Panc1 (cell line): ENCODE results near the gene OPTC. TPM values are rescaled to one million over a fixed set of nuclear protein-coding genes. Genes with fewer than 3 reads are reported as not detected.

Source experiments
- ATAC-seq: fragments of 200-7000 bp; cut with Tn5 transposase; 2 replicates; pipeline ENCODE4 v1.9.1; 2020; ENCODE audit warnings: mild to moderate bottlenecking, moderate library complexity
- BruUV-seq: library from RNA; stranded (reverse); fragments of 400-500 nt; replicated peaks from 2 replicates; lab custom pipeline; 2021; lab: Mats Ljungman, UMichigan
- CTCF ChIA-PET: fragments of 300-600 bp; sonication (Branson Sonifier 250); formaldehyde crosslinking; loops from one replicate; lab custom pipeline; 2022; ENCODE audit warnings: antibody characterized with exemption; lab: Charles Lee
- POLR2A ChIA-PET: fragments of 300-600 bp; sonication (Branson Sonifier 250); formaldehyde crosslinking; loops from one replicate; lab custom pipeline; 2022; ENCODE audit warnings: antibody characterized with exemption; lab: Charles Lee
- DNase-seq: peaks from one replicate; pipeline ENCODE4 v3.0.0-alpha.2; 2010; ENCODE audit warnings: low read depth, low spot score
- H3K27ac ChIP-seq: 2 replicates; pipeline ENCODE4 v1.5.1; 2011; ENCODE audit warnings: mild to moderate bottlenecking, low read length, inconsistent platforms
- H3K27me3 ChIP-seq: fragments of 200-500 bp; sonication (Bioruptor generic); 2 replicates; pipeline ENCODE4 v1.6.0; 2014; ENCODE audit warnings: low read length, inconsistent platforms; ENCODE audit not compliant: control insufficient read depth, insufficient read depth
- H3K36me3 ChIP-seq: fragments of 200-500 bp; sonication (Bioruptor generic); 2 replicates; pipeline ENCODE4 v1.5.1; 2014; ENCODE audit warnings: inconsistent platforms, mild to moderate bottlenecking, low read length, moderate library complexity; ENCODE audit not compliant: control insufficient read depth, insufficient read depth
- H3K4me1 ChIP-seq: 2 replicates; pipeline ENCODE4 v1.5.1; 2011; ENCODE audit warnings: inconsistent platforms, mild to moderate bottlenecking, low read length, moderate library complexity; ENCODE audit not compliant: control insufficient read depth, insufficient read depth
- H3K4me3 ChIP-seq, 2 experiments: 2 replicates each; pipeline ENCODE4 v1.5.1; 2011 to 2012; ENCODE audit warnings: low read depth in 2 of 2, low read length in 2 of 2, mild to moderate bottlenecking in 2 of 2, inconsistent platforms in 1 of 2, moderate library complexity in 1 of 2
- H3K9me3 ChIP-seq: fragments of 200-500 bp; sonication (Bioruptor generic); 2 replicates; pipeline ENCODE4 v1.5.1; 2014; ENCODE audit warnings: low read depth, mild to moderate bottlenecking, inconsistent platforms, low read length, moderate library complexity; ENCODE audit not compliant: control insufficient read depth, insufficient read depth
- POLR2AphosphoS5 ChIP-seq: IDR thresholded peaks from 2 replicates; pipeline ENCODE4 v1.6.1; 2012; ENCODE audit warnings: mild to moderate bottlenecking, low read depth, low read length, moderate library complexity
- SIN3A ChIP-seq: IDR thresholded peaks from 2 replicates; pipeline ENCODE4 v1.6.1; 2012; ENCODE audit warnings: low read depth, mild to moderate bottlenecking, low read length, moderate library complexity, borderline replicate concordance; ENCODE audit not compliant: insufficient read depth
- TCF7L2 ChIP-seq: IDR thresholded peaks from 2 replicates; pipeline ENCODE4 v1.6.1; 2011; ENCODE audit warnings: mild to moderate bottlenecking, low read depth, low read length, inconsistent platforms
- in situ Hi-C: cut with HindIII; loops from 2 replicates; pipeline ENCODE4 v1.10.0; 2016; ENCODE audit warnings: low sequenced_read_pairs, low pct_unique_long_range_greater_than_20kb
- intact Hi-C: fragments of 100-400 bp; cut with micrococcal nuclease; formaldehyde crosslinking; loops from one replicate; pipeline ENCODE4 v1.10.0; 2022; ENCODE audit not compliant: unreplicated experiment
- total RNA-seq: library from RNA; stranded (reverse); gene quantifications from one replicate; pipeline ENCODE4 v1.2.1, GENCODE V29; 2021; ENCODE audit not compliant: unreplicated experiment
- TF ChIP-seq, protein P1 (sequence below), 2 experiments: IDR thresholded peaks; 2 replicates each; pipeline ENCODE4 v1.6.1; 2011 to 2012; ENCODE audit warnings: low read depth in 2 of 2, control low read depth in 1 of 2, low read length in 1 of 2, mild to moderate bottlenecking in 1 of 2, moderate library complexity in 1 of 2; ENCODE audit not compliant: insufficient read depth in 1 of 2
- TF ChIP-seq, protein P2 (sequence below): fragments of 450-650 bp; IDR thresholded peaks from 2 replicates; pipeline ENCODE4 v1.5.1; 2017; ENCODE audit warnings: mild to moderate bottlenecking

OPTC gene
- total RNA-seq, 1 experiment from 2014 or later = not detected

DNA sequence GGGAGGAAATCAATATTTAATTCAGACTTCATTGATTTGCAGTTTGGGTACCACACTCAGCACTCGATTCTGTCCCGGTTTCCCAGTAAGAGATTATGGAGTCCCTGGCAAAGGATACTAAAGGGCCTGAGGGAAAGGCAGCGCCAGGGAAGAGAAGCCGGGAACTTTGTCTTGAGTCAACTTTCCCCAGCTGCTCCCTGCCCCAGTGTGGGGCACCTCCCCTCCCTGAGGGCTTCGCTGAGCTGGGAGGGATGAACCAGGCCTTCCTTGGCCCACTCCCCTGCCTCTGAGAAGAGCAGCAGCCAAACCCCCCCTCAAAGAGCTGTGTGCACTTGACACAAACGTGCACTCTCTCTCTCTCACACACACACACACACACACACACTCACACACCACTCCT is 32.6 kb downstream of the OPTC start:
- CTCF ChIA-PET = no interaction called here
- H3K4me3 ChIP-seq = no peak overlapping the region
- no peaks in the 10 kb centered on the region for H3K36me3 ChIP-seq
- H3K4me1 ChIP-seq = no peaks in the 10 kb centered on the region
- DNase-seq = no peak
- H3K9me3 ChIP-seq = no peaks in the 10 kb centered on the region
- in situ Hi-C loops (no loop called here), intact Hi-C loops (no loop called here)
- H3K27ac ChIP-seq = no peak overlapping the region
- BruUV-seq = no TSS peak
- peak; percentile 62 for ATAC-seq
- no peaks in the 10 kb centered on the region for H3K27me3 ChIP-seq
- TF ChIP-seq SIN3A (no peak), TCF7L2 (no peak), POLR2AphosphoS5 (no peak)
- TF ChIP-seq, protein P1, sequence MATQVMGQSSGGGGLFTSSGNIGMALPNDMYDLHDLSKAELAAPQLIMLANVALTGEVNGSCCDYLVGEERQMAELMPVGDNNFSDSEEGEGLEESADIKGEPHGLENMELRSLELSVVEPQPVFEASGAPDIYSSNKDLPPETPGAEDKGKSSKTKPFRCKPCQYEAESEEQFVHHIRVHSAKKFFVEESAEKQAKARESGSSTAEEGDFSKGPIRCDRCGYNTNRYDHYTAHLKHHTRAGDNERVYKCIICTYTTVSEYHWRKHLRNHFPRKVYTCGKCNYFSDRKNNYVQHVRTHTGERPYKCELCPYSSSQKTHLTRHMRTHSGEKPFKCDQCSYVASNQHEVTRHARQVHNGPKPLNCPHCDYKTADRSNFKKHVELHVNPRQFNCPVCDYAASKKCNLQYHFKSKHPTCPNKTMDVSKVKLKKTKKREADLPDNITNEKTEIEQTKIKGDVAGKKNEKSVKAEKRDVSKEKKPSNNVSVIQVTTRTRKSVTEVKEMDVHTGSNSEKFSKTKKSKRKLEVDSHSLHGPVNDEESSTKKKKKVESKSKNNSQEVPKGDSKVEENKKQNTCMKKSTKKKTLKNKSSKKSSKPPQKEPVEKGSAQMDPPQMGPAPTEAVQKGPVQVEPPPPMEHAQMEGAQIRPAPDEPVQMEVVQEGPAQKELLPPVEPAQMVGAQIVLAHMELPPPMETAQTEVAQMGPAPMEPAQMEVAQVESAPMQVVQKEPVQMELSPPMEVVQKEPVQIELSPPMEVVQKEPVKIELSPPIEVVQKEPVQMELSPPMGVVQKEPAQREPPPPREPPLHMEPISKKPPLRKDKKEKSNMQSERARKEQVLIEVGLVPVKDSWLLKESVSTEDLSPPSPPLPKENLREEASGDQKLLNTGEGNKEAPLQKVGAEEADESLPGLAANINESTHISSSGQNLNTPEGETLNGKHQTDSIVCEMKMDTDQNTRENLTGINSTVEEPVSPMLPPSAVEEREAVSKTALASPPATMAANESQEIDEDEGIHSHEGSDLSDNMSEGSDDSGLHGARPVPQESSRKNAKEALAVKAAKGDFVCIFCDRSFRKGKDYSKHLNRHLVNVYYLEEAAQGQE (IDR thresholded peaks at IDR 0.05; ENCODE audit: insufficient read depth in 1 of 2, low read depth in 2 of 2, low read length in 1 of 2) = no peak
- TF ChIP-seq, protein P2, sequence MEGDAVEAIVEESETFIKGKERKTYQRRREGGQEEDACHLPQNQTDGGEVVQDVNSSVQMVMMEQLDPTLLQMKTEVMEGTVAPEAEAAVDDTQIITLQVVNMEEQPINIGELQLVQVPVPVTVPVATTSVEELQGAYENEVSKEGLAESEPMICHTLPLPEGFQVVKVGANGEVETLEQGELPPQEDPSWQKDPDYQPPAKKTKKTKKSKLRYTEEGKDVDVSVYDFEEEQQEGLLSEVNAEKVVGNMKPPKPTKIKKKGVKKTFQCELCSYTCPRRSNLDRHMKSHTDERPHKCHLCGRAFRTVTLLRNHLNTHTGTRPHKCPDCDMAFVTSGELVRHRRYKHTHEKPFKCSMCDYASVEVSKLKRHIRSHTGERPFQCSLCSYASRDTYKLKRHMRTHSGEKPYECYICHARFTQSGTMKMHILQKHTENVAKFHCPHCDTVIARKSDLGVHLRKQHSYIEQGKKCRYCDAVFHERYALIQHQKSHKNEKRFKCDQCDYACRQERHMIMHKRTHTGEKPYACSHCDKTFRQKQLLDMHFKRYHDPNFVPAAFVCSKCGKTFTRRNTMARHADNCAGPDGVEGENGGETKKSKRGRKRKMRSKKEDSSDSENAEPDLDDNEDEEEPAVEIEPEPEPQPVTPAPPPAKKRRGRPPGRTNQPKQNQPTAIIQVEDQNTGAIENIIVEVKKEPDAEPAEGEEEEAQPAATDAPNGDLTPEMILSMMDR = no peak
- POLR2A ChIA-PET = interaction anchor here (0.6 kb wide), 1 partner anchor 210 kb away, joined by 3 read pairs; no protein-coding TSS in a partner anchor

DNA sequence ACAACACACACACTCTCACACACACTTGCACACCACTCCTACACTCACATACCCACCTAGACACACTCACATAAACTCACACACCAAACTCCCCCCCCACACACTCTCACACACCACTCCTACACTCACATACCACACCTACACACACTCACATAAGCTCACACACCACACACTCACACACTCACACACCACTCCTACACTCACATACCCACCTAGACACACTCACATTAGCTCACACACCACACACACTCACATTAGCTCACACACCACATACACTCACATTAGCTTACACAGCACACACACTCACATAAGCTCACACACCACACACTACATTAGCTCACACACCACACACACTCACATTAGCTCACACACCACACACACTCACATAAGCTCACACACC is 33.1 kb downstream of the OPTC start:
- H3K27me3 ChIP-seq = no peaks in the 10 kb centered on the region
- ChIA-PET CTCF (no interaction called here), POLR2A (interaction anchor here (0.6 kb wide), 1 partner anchor 210 kb away, joined by 3 read pairs; no protein-coding TSS in a partner anchor)
- no peaks in the 10 kb centered on the region for H3K9me3 ChIP-seq
- ATAC-seq (no peak), DNase-seq (no peak)
- no TSS peak for BruUV-seq
- no peaks in the 10 kb centered on the region for H3K4me1 ChIP-seq
- in situ Hi-C loops = no loop called here
- no peak overlapping the region for H3K27ac ChIP-seq
- intact Hi-C loops = no loop called here
- H3K36me3 ChIP-seq = no peaks in the 10 kb centered on the region
- no peak overlapping the region for H3K4me3 ChIP-seq
- TF ChIP-seq SIN3A (no peak), POLR2AphosphoS5 (no peak), TCF7L2 (no peak)
- TF ChIP-seq, protein P1 (IDR thresholded peaks at IDR 0.05; ENCODE audit: insufficient read depth in 1 of 2, low read depth in 2 of 2, low read length in 1 of 2) = no peak
- TF ChIP-seq, protein P2 = no peak
